Hepatocyte (in vitro differentiated cells): ENCODE results near the gene TNRC6A.

Experiments
- CTCF ChIP-seq: fragments of 200-600 bp; sonication (generic); IDR thresholded peaks from 2 replicates; pipeline ENCODE4 v1.5.1; 2016; ENCODE audit warnings: antibody characterized with exemption, mild to moderate bottlenecking; ENCODE audit not compliant: poor library complexity
- EZH2 ChIP-seq: fragments of 200-600 bp; sonication (generic); IDR thresholded peaks from 2 replicates; pipeline ENCODE4 v1.6.1; 2016; ENCODE audit warnings: antibody characterized with exemption, mild to moderate bottlenecking, borderline replicate concordance
- EZH2phosphoT487 ChIP-seq: fragments of 200-600 bp; sonication (generic); IDR thresholded peaks from one replicate; pipeline ENCODE4 v1.6.1; 2018; ENCODE audit warnings: antibody characterized with exemption, mild to moderate bottlenecking, low read depth, moderate library complexity; ENCODE audit not compliant: unreplicated experiment, severe bottlenecking

DNA sequence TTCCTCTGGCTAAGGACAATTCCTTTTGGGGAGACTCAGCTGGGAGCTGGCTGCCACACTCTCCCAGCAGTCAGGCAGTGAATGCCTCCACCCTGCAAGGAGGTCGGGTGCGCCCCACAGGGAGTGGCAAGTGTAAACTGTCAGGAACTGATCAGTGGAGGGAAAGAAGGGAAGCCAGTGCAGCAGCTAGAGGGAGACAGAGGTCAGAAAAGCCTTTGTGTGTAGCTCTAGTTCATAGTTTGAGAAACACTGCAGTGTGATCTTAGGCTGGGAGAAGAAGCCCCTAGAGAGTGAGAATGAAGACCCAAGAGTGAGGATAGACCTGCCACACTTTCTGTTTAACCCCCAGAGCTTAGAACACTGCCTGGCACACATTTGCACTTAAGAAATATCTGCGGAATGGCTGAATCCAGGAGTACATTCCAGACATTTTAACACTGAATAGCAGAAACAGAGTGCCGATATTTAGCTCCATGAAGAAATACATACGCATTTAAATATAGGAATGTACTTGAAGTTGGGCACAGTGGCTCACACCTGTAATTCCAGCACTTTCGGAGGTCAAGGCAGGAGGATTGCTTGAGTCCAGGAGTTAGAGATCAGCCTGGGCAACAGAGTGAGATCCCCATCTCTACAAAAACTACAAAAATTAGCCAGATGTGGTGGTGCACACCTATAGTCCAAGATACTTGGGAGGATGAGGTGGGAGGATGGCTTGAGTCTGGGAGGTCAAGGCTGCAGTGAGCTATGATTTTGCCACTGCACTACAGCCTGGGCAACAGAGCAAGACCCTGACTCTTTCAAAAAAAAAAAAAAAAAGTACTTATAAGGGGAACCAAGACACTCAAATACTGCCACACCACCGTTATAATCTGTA is 105.2 kb downstream of the TNRC6A start:
- TF ChIP-seq CTCF, result peak; percentile 67
- no peak for TF ChIP-seq EZH2
- no peak for TF ChIP-seq EZH2phosphoT487
